Ureter (tissue), 1 donor: ENCODE measurements around the gene ENDOV. TPM values are rescaled to one million over a fixed set of nuclear protein-coding genes. Genes with fewer than 3 reads are reported as not detected.

ENCODE experiments used
- DNase-seq: peaks from one replicate; pipeline ENCODE4 v3.0.0-alpha.2; 2020; ENCODE audit warnings: low spot score
- total RNA-seq: library from RNA; stranded (reverse); gene quantifications from one replicate; pipeline ENCODE4 v1.2.4, GENCODE V29; 2023
- donor health status: DM: yes; HTN: yes; CAD: no.

ENDOV gene
- total RNA-seq, 1 donor from 2014 or later: 21.2 TPM

DNA sequence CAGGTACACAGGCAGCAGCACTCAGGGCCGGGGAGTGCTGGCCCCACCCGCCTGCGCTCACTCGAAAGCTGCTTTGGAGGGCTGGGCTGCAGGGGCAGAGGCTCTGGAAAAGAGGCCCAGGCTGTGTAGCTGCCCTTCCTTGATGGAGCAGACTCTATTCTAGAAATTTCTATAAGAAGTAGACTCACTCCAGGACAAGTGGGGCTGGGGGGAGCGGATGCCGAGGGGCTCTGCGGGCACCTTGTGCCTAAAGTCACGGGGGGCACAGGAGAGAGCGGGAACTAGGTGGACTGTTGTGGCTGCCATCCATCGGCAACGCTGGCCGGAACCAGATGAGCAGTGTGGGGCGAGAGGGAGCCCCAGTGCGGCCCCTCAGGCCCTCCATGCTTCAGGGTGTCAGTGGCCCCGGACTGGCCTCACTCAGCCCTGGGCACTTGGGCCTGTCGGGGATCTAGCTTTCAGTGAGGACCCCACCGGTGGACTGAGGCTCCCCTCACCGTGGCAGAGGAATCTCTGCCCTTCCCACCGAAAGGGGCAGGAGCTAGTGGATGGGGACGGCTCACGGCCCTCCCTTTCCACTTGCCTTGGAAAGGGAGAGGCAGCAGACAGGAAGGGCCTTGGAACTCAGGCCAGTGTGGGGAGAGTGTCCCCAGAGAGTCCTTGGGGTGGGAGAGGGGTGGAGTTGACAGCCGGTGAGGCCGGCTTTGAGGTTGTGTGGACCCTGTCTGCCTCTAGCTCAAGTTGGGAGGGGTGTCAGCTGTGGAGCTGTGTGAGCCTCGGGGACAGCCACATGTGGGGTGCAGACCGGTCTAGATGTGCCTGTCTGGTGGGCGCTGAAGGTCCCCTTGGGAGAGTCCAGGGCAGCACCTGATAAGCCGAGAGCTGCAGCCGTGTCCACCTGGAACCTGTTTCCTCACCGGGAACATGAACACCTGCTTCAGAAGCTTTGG, 16.6 kb downstream of the ENDOV start:
- DNase-seq: no peak

DNA sequence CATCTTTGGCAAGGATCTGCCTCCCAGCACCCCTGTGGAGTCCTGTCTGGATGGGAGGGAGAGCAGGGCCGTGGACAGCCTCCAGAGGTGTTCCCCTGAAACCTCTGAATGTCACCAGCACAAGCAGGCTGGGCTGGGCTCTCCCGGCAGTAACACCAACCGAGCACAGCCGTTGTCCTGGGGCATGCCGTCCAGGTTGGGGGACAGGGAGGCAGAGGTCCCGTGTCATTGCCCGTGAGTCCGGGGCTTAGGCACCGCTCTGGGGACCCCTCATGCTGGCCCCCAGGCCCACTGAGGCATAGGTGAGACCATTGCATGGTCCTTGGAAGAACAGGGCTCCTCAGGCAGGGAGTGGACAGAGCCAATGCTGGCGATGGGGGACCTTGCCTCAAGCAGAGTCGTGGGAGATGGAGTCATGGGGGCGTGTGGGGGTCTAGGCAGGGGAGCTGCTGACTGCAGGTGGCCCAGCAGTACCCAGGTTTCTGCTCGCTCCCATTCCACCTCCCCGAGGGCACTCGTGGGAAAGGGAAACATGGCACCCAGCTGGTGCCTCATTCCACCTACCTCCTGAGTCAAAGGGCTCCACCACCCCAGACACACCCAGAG, 17.5 kb downstream of the ENDOV start:
- DNase-seq: no peak

DNA sequence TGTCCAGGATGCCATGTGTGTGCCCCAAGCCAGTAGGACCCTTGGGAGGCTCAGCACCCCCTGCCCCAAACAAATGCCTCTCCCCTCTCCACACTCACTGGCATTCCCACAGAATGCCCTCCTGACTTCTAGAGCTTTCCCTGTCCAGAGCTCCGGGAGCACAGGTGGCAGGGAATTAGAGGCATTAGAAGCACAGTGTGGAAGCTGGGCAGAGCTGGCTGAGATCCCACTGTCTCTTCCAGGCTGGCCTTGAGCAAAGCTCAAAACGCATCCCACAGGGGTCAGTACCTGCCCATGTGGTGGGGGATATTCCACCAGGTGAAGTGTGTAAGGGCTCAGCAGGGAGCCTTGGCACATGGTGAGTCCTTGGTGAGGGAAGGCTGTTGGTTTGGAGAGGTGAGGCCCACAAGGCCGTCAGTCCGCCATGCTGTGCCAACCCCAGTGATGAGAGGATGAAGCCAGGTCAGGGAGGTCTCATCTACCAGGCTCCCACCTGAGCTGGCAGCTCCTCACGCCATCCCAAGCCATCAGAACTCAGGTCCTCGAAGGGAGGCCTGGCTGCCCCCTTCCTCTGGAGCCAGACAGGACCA, 18.1 kb downstream of the ENDOV start:
- no peak for DNase-seq

GRCh38 chr17:80433916-80434666, 19.1 kb downstream of the ENDOV start:
- no peak for DNase-seq

GRCh38 chr17:80437532-80437931, 22.6 kb downstream of the ENDOV start:
- no peak for DNase-seq

- no peak for DNase-seq
These were observed 23.8 kb downstream of the ENDOV start for GRCh38 chr17:80438806-80439205.

GRCh38 chr17:80439499-80439898, 24.5 kb downstream of the ENDOV start:
- no peak for DNase-seq

DNA sequence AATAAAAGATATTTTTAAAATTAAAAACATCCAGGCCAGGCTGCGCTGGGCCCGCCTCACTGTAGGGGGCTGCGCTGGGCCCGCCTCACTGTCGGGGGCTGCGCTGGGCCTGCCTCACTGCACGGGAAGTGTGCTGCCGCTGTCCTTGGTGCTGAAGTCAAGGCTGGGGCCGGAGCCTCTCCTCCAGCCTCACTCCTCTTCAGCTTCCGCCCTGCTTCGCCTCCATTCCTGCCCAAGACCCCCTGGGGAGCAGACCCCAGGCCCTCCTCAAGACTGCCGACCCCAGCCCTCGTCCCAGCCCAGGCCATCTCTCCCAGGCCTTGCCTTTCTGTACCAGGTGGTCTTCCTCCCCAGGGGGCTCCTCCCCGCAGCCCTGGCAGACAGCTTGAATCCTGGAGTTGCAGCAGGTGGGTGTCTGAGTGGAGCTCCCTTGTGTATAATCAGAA, 26.2 kb downstream of the ENDOV start:
- no peak for DNase-seq

- no peak for DNase-seq
These were observed 26.8 kb downstream of the ENDOV start for GRCh38 chr17:80441598-80442322.

DNA sequence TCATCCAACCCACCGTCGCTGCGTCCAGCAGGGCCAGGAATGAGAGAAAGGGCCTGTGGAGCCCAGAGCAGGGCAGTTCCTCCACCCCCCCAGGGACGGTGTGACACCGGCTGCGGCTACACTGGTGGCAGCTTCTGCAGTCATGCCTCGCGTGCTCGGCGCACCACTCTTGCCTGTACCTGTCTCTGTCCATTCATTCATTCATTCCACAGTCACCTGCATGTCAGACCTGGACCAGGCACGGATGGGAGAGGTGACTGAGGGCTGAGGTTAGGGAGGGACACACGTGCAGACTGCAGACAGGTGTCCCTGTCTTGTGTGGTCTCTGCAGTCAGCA, 27.3 kb downstream of the ENDOV start:
- DNase-seq: no peak

- DNase-seq: no peak
These were observed 27.8 kb downstream of the ENDOV start for GRCh38 chr17:80442764-80443163.

GRCh38 chr17:80443498-80443897, 28.5 kb downstream of the ENDOV start:
- no peak for DNase-seq

- DNase-seq: no peak
These were observed 29.1 kb downstream of the ENDOV start for GRCh38 chr17:80443916-80444643.

GRCh38 chr17:80444644-80444979, 29.6 kb downstream of the ENDOV start:
- DNase-seq: no peak

DNA sequence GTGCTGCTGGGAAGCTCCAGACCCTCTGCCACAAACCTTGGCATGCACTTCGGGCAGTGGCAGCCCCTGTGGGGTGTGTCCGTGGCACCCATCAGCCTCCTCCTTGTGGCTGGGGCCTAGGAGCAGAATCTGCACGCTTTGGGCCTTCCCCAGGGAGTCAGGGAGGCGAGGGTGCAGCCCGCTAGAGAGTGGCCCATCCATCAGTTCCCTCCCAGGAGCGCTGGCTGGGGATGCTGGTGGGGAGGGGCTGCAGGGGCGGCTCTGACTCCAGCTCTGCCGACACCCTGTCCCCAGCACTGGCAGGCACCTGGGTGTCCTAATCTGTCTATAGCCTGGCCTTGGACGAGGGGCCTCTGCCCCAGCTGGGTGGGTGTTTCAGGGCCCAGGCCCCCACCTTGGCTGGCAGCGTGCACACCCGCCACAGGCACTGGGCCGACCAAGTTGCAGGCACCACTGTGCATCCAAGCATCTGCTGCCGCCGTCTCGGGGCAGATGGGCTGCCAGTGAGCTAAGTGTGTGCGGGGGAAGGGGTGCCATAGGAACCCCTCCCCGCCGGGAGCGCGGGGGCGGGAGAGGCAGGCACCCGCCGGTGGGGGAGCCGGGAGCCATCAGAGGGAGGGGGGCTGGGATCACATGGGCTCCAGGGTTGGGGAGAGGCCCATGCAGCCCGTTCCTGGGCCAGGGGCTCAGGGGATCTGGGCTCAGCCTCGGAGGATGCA, 30.2 kb downstream of the ENDOV start:
- DNase-seq: no peak

- DNase-seq: no peak
These were observed 30.8 kb downstream of the ENDOV start for GRCh38 chr17:80445726-80446110.

DNA sequence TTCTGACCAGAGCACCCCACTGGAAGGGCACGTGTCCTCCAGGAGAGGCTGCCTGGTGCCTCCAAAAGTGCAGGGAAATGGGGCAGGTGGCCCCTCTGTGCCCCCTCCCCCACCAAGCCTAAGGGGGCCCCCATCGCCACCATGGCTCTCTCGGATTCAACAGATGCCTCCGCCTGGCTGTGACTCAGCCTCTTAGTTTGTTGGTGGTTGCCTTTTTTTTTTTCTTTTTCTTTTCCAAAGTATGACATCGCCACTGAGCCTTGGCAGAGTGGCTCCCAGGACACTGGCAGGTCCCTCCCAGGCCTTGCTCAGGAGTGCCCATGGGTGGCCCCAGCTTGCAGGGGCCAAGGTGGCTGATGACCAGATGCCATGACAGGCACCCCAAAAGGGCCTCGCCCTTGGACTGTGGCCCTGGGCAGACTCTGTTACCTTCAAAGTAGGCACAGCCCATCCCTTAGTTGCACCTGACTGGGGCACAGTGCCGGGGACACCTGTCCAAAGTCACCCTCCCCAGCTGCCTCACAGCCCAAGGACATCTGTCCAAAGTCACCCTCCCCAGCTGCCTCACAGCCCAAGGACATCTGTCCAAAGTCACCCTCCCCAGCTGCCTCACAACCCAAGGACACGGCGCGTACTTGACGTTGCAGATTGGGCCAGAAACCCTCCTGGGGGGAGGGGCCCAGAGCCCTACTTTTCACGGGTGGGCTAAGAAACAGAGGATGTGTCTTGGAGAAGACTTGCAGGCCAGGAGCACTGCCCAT, 31.9 kb downstream of the ENDOV start:
- DNase-seq: no peak

DNA sequence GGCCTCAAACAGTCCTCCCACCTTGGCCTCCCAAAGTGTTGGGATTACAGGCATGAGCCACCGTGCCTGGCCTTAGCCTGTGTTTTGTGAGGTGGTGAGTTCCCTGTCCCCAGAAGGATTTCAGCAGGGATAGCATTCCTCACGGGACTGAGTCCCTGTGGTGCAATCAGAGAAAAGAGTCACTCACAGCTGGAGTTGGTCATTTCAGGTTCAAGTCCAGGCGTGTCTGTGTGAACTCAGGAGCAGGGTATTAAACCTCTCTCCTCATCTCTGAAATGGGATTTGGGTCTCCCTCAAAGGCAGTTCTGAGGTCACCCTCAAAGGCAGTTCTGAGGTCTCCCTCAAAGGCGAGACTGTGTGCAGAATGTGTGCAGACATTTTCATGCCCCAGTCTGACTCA, 32.8 kb downstream of the ENDOV start:
- no peak for DNase-seq

DNA sequence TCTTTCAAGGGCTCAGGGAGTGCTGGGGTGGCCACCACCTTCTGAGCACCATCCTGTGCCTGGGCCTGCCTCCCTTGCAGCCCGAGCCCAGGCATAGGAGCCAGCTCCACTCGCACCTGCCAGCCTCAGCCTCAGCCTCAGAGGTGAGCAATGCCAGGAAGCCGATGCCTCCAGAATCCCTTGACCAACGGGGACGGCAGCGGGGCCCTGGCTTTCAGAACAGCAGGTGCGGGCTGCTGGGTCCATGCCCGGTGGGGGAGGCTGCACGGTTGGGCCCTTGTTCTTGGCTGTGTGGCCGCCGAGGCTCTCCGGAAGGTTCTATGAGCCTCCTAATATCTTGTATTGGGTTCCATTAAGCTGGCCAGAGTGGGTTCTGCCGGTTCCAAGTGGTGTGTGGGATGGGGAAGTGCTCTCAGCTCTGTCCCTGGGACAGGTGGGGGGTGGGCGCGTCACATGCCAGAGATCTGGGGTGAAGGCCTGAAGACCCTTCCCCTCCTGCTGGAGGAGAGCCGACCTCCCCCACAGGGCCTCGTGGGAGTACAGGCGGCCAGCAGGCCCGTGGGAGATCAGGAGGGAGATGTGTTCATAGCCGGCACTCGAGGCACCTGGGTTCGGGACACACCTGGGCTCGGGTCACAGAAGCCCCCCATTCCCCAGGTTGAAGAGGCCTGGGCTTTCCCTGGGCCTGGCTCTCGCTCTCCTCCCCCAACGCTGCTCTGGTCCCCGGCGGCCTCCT, 34.4 kb downstream of the ENDOV start:
- no peak for DNase-seq
